GM12878 (cell line): Measurements from ENCODE around the gene LETM1. TPM values are rescaled to one million over a fixed set of nuclear protein-coding genes. Genes with fewer than 3 reads are reported as not detected.

Experiments
- ATAC-seq: fragments of 200-7000 bp; cut with Tn5 transposase; 3 replicates; pipeline ENCODE4 v1.9.1; 2020; ENCODE audit warnings: mild to moderate bottlenecking, moderate library complexity
- BruUV-seq: library from RNA; stranded (reverse); fragments of 400-500 nt; replicated peaks from 2 replicates; lab custom pipeline; 2021; lab: Mats Ljungman, UMichigan
- CTCF ChIA-PET: fragments of 300-600 bp; sonication (Branson Sonifier 250); formaldehyde crosslinking; extraction: SDS; loops from one replicate; lab custom pipeline; 2021; ENCODE audit warnings: inconsistent platforms; lab: Yijun Ruan, JAX
- POLR2A ChIA-PET: fragments of 350-600 bp; formaldehyde crosslinking; extraction: SDS; loops from one replicate; lab custom pipeline; 2021; ENCODE audit warnings: inconsistent platforms; lab: Charles Lee
- RAD21 ChIA-PET: fragments of 300-600 bp; sonication (Branson Sonifier 250); formaldehyde crosslinking; loops from one replicate; lab custom pipeline; 2023; ENCODE audit warnings: antibody characterized with exemption; ENCODE audit not compliant: unreplicated experiment; lab: Charles Lee
- SMC1A ChIA-PET: fragments of 300-600 bp; sonication (Branson Sonifier 250); formaldehyde crosslinking; loops from one replicate; lab custom pipeline; 2023; ENCODE audit not compliant: unreplicated experiment, uncharacterized antibody; lab: Charles Lee
- DNase-seq: peaks from one replicate; pipeline ENCODE4 v3.0.0-alpha.2; 2011; ENCODE audit warnings: low read depth, low spot score
- FAIRE-seq: peaks from 3 replicates; lab custom pipeline; 2011; peaks lifted over from hg19 to GRCh38; lab: Jason Lieb, UNC
- H2AFZ ChIP-seq: 2 replicates; pipeline ENCODE4 v1.6.0; 2011; ENCODE audit warnings: low read depth, low read length, control low read depth; ENCODE audit not compliant: control insufficient read depth
- H3K27ac ChIP-seq: 2 replicates; pipeline ENCODE4 v1.5.1; 2011; ENCODE audit warnings: control low read depth; ENCODE audit not compliant: control insufficient read depth, insufficient read depth
- H3K27me3 ChIP-seq, 2 experiments: replicated peaks in 1 of 2; 2 replicates each; pipeline versions ENCODE4 v1.6.0 to v1.6.1; 2011; ENCODE audit warnings: low read length in 1 of 2; ENCODE audit not compliant: control insufficient read depth in 2 of 2, insufficient read depth in 2 of 2
- H3K36me3 ChIP-seq, 2 experiments: 2 replicates each; pipeline ENCODE4 v1.5.1; 2011; ENCODE audit warnings: low read length in 1 of 2; ENCODE audit not compliant: control insufficient read depth in 2 of 2, insufficient read depth in 2 of 2
- H3K4me1 ChIP-seq: 2 replicates; pipeline ENCODE4 v1.6.1; 2011; ENCODE audit warnings: mild to moderate bottlenecking, low read length, moderate library complexity, mixed read lengths; ENCODE audit not compliant: control insufficient read depth, insufficient read depth
- H3K4me2 ChIP-seq: 2 replicates; pipeline ENCODE4 v1.6.0; 2011; ENCODE audit warnings: control low read depth; ENCODE audit not compliant: control insufficient read depth, insufficient read depth
- H3K4me3 ChIP-seq: fragments of 200-600 bp; sonication (generic); 2 replicates; pipeline ENCODE4 v1.5.1; 2016
- H3K79me2 ChIP-seq: 2 replicates; pipeline ENCODE4 v1.6.0; 2011; ENCODE audit warnings: low read length; ENCODE audit not compliant: control insufficient read depth, insufficient read depth
- H3K9ac ChIP-seq: 2 replicates; pipeline ENCODE4 v1.8.0; 2011; ENCODE audit warnings: low read length, control low read depth, mixed read lengths; ENCODE audit not compliant: control insufficient read depth, insufficient read depth
- H3K9me3 ChIP-seq: replicated peaks from 3 replicates; pipeline ENCODE4 v1.5.1; 2011; ENCODE audit warnings: mild to moderate bottlenecking, low read length; ENCODE audit not compliant: control insufficient read depth, insufficient read depth
- H4K20me1 ChIP-seq: 2 replicates; pipeline ENCODE4 v1.6.0; 2011; ENCODE audit not compliant: control insufficient read depth, insufficient read depth
- BCL3 ChIP-seq: IDR thresholded peaks from 2 replicates; pipeline ENCODE4 v1.6.1; 2011; ENCODE audit warnings: borderline replicate concordance, low read depth, mild to moderate bottlenecking, moderate library complexity, low read length; ENCODE audit not compliant: insufficient read depth, poor library complexity, severe bottlenecking
- EED ChIP-seq: sonication (generic); IDR thresholded peaks from 2 replicates; pipeline ENCODE4 v1.6.1; 2016; ENCODE audit warnings: antibody characterized with exemption, low read depth
- ELK1 ChIP-seq: IDR thresholded peaks from 2 replicates; pipeline ENCODE4 v1.6.1; 2012; ENCODE audit warnings: low read depth, low read length, improper control_type of control experiment
- EZH2 ChIP-seq: IDR thresholded peaks from 2 replicates; pipeline ENCODE4 v1.6.1; 2012; ENCODE audit warnings: low read depth, mild to moderate bottlenecking, control low read depth, inconsistent platforms, low read length, borderline replicate concordance; ENCODE audit not compliant: control insufficient read depth
- FOS ChIP-seq: IDR thresholded peaks from 3 replicates; pipeline ENCODE4 v1.6.1; 2011; ENCODE audit warnings: borderline replicate concordance; ENCODE audit not compliant: insufficient read length; ENCODE audit errors: extremely low read depth
- FOXK2 ChIP-seq: fragments of 450-650 bp; IDR thresholded peaks from 2 replicates; pipeline ENCODE4 v1.6.1; 2017; ENCODE audit warnings: mild to moderate bottlenecking, moderate library complexity
- FOXM1 ChIP-seq: IDR thresholded peaks from 2 replicates; pipeline ENCODE4 v1.6.1; 2012; ENCODE audit warnings: low read depth, mild to moderate bottlenecking, inconsistent platforms, low read length, moderate library complexity
- GATAD2B ChIP-seq: fragments of 450-650 bp; conservative IDR thresholded peaks from 2 replicates; pipeline ENCODE4 v1.6.1; 2017; ENCODE audit warnings: low read depth, mild to moderate bottlenecking, moderate library complexity
- KAT2A ChIP-seq: conservative IDR thresholded peaks from 2 replicates; pipeline ENCODE4 v1.6.1; 2011; ENCODE audit warnings: low read depth, low read length; ENCODE audit not compliant: control insufficient read depth
- NBN ChIP-seq: fragments of 450-650 bp; IDR thresholded peaks from 2 replicates; pipeline ENCODE4 v1.6.1; 2016
- NKRF ChIP-seq: fragments of 450-650 bp; conservative IDR thresholded peaks from 2 replicates; pipeline ENCODE4 v1.6.1; 2017; ENCODE audit warnings: mild to moderate bottlenecking, moderate library complexity
- NR2C1 ChIP-seq: fragments of 450-650 bp; IDR thresholded peaks from 2 replicates; pipeline ENCODE4 v1.6.1; 2017; ENCODE audit warnings: antibody characterized with exemption, mild to moderate bottlenecking, moderate library complexity
- PML ChIP-seq: IDR thresholded peaks from 2 replicates; pipeline ENCODE4 v1.6.1; 2012; ENCODE audit warnings: low read length, inconsistent platforms
- RFX5 ChIP-seq: IDR thresholded peaks from 2 replicates; pipeline ENCODE4 v1.6.1; 2011; ENCODE audit warnings: low read depth, low read length, improper control_type of control experiment
- SREBF1 ChIP-seq: IDR thresholded peaks from 2 replicates; pipeline ENCODE4 v1.6.1; 2012; ENCODE audit warnings: mild to moderate bottlenecking, low read length
- STAT1 ChIP-seq: fragments of 450-650 bp; conservative IDR thresholded peaks from 2 replicates; pipeline ENCODE4 v1.6.1; 2014; ENCODE audit warnings: antibody characterized with exemption, mild to moderate bottlenecking
- TBL1XR1 ChIP-seq: IDR thresholded peaks from 2 replicates; pipeline ENCODE4 v1.6.1; 2012; ENCODE audit warnings: low read depth, low read length, improper control_type of control experiment
- WRNIP1 ChIP-seq: IDR thresholded peaks from 2 replicates; pipeline ENCODE4 v1.6.1; 2011; ENCODE audit warnings: low read depth, low read length, improper control_type of control experiment, borderline replicate concordance
- WGBS: methylation state at CpG from one replicate; pipeline ENCODE4 v1.1.6; 2016; ENCODE audit warnings: low lambda C conversion rate; ENCODE audit not compliant: insufficient replicate concordance, insufficient coverage; ENCODE audit errors: missing lambda C conversion rate; 5-methylcytosine and 5-hydroxymethylcytosine counted together
- in situ Hi-C: fragments of 300-500 bp; cut with MboI; formaldehyde crosslinking; loops from 9 replicates; pipeline ENCODE4 v1.14.3; 2018; ENCODE audit warnings: mixed read lengths
- intact Hi-C: fragments of 100-400 bp; cut with micrococcal nuclease; formaldehyde crosslinking; loops from one replicate; pipeline ENCODE4 v1.14.2; 2022; ENCODE audit not compliant: unreplicated experiment
- polyA plus RNA-seq, 11 experiments: library from polyadenylated mRNA; depleted of rRNA in 4 of 11; unstranded in 6 of 11; stranded (reverse) in 5 of 11; fragments of >200 nt; fragmentation: Nextera tagmentation in 4 of 11; fragmentation: Illumina TruSeq in 1 of 11; extraction: Ambion mirVana in 4 of 11; extraction: Trizol in 1 of 11; gene quantifications; 1 replicate in 1 of 11; 2 replicates in 10 of 11; pipeline versions ENCODE4 v1.2.1 to v1.2.3, GENCODE V29; 2011 to 2016; ENCODE audit warnings: inconsistent platforms in 2 of 11, missing spikeins in 2 of 11, low read depth in 1 of 11
- total RNA-seq, 4 experiments: library from RNA; depleted of rRNA in 3 of 4; stranded (reverse); fragments of >200 nt in 3 of 4; fragmentation: Illumina TruSeq in 1 of 4; extraction: Trizol in 1 of 4; gene quantifications; 2 replicates each; pipeline versions ENCODE4 v1.2.1 to v1.2.3, GENCODE V29; 2013 to 2021

LETM1 gene
- total and polyA plus RNA-seq, 10 of the 15 experiments (the other 5 are each of a cell fraction or from before 2014, with no cell fraction given): 2.6 to 65.2 (median 30.2) TPM

GRCh38 chr4:1903035-1903434 lies 47.1 kb upstream of the LETM1 start:
- RAD21 ChIA-PET: no interaction called here
- peaks cover 26 to 31% of the 10 kb centered on the region in 2 experiments for H3K36me3 ChIP-seq
- H3K4me3 ChIP-seq: no peak overlapping the region
- H3K79me2 ChIP-seq: peaks cover 51% of the 10 kb centered on the region
- FAIRE-seq: no peak
- in situ Hi-C loops: no loop called here
- H4K20me1 ChIP-seq: peaks cover 8% of the 10 kb centered on the region; the same call in 1 of the 2 replicates
- POLR2A ChIA-PET: no interaction called here
- CTCF ChIA-PET: interaction anchor here (1.0 to 4.5 kb wide), 3 partner anchors 69 to 94 kb away, joined by 3 to 24 read pairs (median 6); no protein-coding TSS in a partner anchor
- SMC1A ChIA-PET: no interaction called here
- no peak overlapping the region for H3K27ac ChIP-seq
- no peak overlapping the region for H2AFZ ChIP-seq
- TF ChIP-seq NBN (no peak), FOXK2 (no peak), EED (no peak), WRNIP1 (no peak), NKRF (no peak), STAT1 (no peak), PML (no peak), SREBF1 (no peak), KAT2A (no peak), TBL1XR1 (no peak), FOXM1 (no peak), BCL3 (no peak), FOS (no peak), NR2C1 (no peak), EZH2 (no peak), GATAD2B (no peak), RFX5 (no peak), ELK1 (no peak)
- no peaks in the 10 kb centered on the region for H3K9me3 ChIP-seq
- intact Hi-C loops: no loop called here
- WGBS: 92% methylated on average over 1 of the region's 1 CpG
- no peaks in the 10 kb centered on the region for H3K27me3 ChIP-seq
- peaks cover 6% of the 10 kb centered on the region for H3K4me1 ChIP-seq
- H3K4me2 ChIP-seq: no peak overlapping the region
- no TSS peak for BruUV-seq
- DNase-seq: no peak
- H3K9ac ChIP-seq: no peak overlapping the region
- ATAC-seq: no peak
